Peyer's patch (tissue), 4 donors: Measurements from ENCODE around the gene COX6A2. TPM values are rescaled to one million over a fixed set of nuclear protein-coding genes. Genes with fewer than 3 reads are reported as not detected.

ENCODE experiments used
- DNase-seq, 3 donors: peaks; one replicate each; pipeline ENCODE4 v3.0.0-alpha.2; 2017 to 2019
- H3K27ac ChIP-seq, 4 donors: fragments of 200-600 bp; sonication (generic); one replicate each; pipeline ENCODE4 v1.5.1; 2016 to 2019
- H3K27me3 ChIP-seq, 2 donors: fragments of 200-600 bp; sonication (generic); one replicate each; pipeline ENCODE4 v1.5.1; 2019
- H3K36me3 ChIP-seq, 3 donors: fragments of 200-600 bp; sonication (generic); one replicate each; pipeline ENCODE4 v1.5.1; 2016 to 2019
- H3K4me1 ChIP-seq, 4 donors: fragments of 200-600 bp; sonication (generic); one replicate each; pipeline ENCODE4 v1.5.1; 2016 to 2019
- H3K4me3 ChIP-seq, 4 donors: fragments of 200-600 bp; sonication (generic); 1 replicate in 3 of 4; 2 replicates in 1 of 4; pipeline ENCODE4 v1.5.1; 2016 to 2019; ENCODE audit warnings: mild to moderate bottlenecking in 1 of 4
- H3K9me3 ChIP-seq, 4 donors: fragments of 200-600 bp; sonication (generic); one replicate each; pipeline ENCODE4 v1.5.1; 2016 to 2019; ENCODE audit warnings: mild to moderate bottlenecking in 1 of 4
- CTCF ChIP-seq, 6 experiments: fragments of 450-650 bp in 4 of 6; fragments of 200-600 bp in 2 of 6; sonication (generic) in 1 of 6; IDR thresholded peaks; one replicate each; pipeline ENCODE4 v1.5.1; 2017 to 2019; ENCODE audit warnings: antibody characterized with exemption in 6 of 6, mild to moderate bottlenecking in 3 of 6, moderate library complexity in 1 of 6
- POLR2A ChIP-seq, 2 donors: fragments of 450-650 bp; IDR thresholded peaks; one replicate each; pipeline ENCODE4 v1.5.1; 2017; ENCODE audit warnings: antibody characterized with exemption in 2 of 2, mild to moderate bottlenecking in 2 of 2, moderate library complexity in 2 of 2
- total RNA-seq, 4 donors: library from RNA; depleted of rRNA; stranded (reverse); fragments of >200 nt; gene quantifications; one replicate each; pipeline ENCODE4 v1.1.0, GENCODE V29; 2016

Gene COX6A2
- total RNA-seq, 4 donors from 2014 or later: not detected

GRCh38 chr16:31474773-31475738, 46.9 kb upstream of the COX6A2 start:
- Histone ChIP-seq H3K4me1 (peaks cover 0 to 69% (median 13%) of the 10 kb centered on the region in 4 donors), H3K27me3 (no peaks in the 10 kb centered on the region), H3K36me3 (peaks cover 0 to 4% (median 0%) of the 10 kb centered on the region in 3 donors), H3K27ac (no peak overlapping the region), H3K4me3 (no peak overlapping the region), H3K9me3 (no peaks in the 10 kb centered on the region)
- no peak for DNase-seq
- no peak for TF ChIP-seq POLR2A (IDR thresholded peaks at IDR 0.05)
- TF ChIP-seq CTCF (IDR thresholded peaks at IDR 0.05): no peak

DNA sequence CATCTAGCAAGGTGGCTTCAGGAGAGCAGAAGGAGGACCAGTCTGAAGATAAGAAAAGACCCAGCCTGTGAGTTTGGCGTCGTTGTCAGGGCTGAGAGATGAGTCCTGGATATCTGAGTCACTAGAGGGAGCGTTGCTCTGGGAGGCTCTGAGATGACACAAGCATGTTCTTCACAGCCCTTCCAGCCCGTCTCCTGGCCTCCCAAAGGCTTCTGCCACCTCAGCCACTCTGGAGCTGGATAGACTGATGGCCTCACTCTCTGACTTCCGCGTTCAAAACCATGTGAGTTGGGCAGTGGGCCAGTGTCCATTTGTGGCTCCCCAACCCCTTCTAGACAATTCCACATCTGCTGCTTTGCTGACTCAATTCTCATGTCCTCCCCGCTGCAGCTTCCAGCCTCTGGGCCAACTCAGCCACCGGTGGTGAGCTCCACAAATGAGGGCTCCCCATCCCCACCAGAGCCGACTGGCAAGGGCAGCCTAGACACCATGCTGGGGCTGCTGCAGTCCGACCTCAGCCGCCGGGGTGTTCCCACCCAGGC, 46.1 kb upstream of the COX6A2 start:
- Histone ChIP-seq H3K27ac (no peak overlapping the region), H3K4me1 (peaks cover 0 to 62% (median 13%) of the 10 kb centered on the region in 4 donors), H3K36me3 (peaks cover 0 to 4% (median 0%) of the 10 kb centered on the region in 3 donors), H3K4me3 (no peak overlapping the region), H3K27me3 (no peaks in the 10 kb centered on the region), H3K9me3 (no peaks in the 10 kb centered on the region)
- no peak for DNase-seq
- no peak for TF ChIP-seq POLR2A (IDR thresholded peaks at IDR 0.05)

- H3K36me3 ChIP-seq: peaks cover 0 to 4% (median 0%) of the 10 kb centered on the region in 3 donors
- no peak for TF ChIP-seq CTCF (IDR thresholded peaks at IDR 0.05)
- TF ChIP-seq POLR2A (IDR thresholded peaks at IDR 0.05): no peak
- H3K4me1 ChIP-seq: peaks cover 0 to 56% (median 13%) of the 10 kb centered on the region in 4 donors
- H3K27ac ChIP-seq: peak overlapping the region in 2 of 4 donors; percentile 83 to 89
- H3K9me3 ChIP-seq: no peaks in the 10 kb centered on the region
- DNase-seq: no peak
- H3K27me3 ChIP-seq: no peaks in the 10 kb centered on the region
- H3K4me3 ChIP-seq: peak overlapping the region in 1 of 4 donors; percentile 66
Measured at GRCh38 chr16:31473264-31473984, 45.3 kb upstream of the COX6A2 start.

GRCh38 chr16:31472709-31473203, 44.6 kb upstream of the COX6A2 start:
- H3K27ac ChIP-seq: peak overlapping the region; percentile 50 to 89 (median 77)
- peak overlapping the region; percentile 37 to 66 (median 52) for H3K4me3 ChIP-seq
- peaks cover 0 to 51% (median 13%) of the 10 kb centered on the region in 4 donors for H3K4me1 ChIP-seq
- peak; percentile 41 to 88 (median 86) for DNase-seq
- peaks cover 0 to 4% (median 0%) of the 10 kb centered on the region in 3 donors for H3K36me3 ChIP-seq
- TF ChIP-seq CTCF (IDR thresholded peaks at IDR 0.05): peak in 5 of 6 experiments; percentile 26 to 67 (median 62)
- TF ChIP-seq POLR2A (IDR thresholded peaks at IDR 0.05): no peak
- H3K9me3 ChIP-seq: no peaks in the 10 kb centered on the region
- no peaks in the 10 kb centered on the region for H3K27me3 ChIP-seq

- DNase-seq: peak in 2 of 3 donors; percentile 61 to 62
Measured at GRCh38 chr16:31471875-31472708, 43.9 kb upstream of the COX6A2 start, which contains the start of gene TGFB1I1. TGFB1I1 (plus strand) TSS chr16:31472152; CDS start chr16:31472189, 37 bp downstream.

More at GRCh38 chr16:31471875-31472708, 43.9 kb upstream of the COX6A2 start, which contains the start of gene TGFB1I1:
- Histone ChIP-seq H3K36me3 (peaks cover 0 to 4% (median 0%) of the 10 kb centered on the region in 3 donors), H3K4me1 (peaks cover 0 to 46% (median 14%) of the 10 kb centered on the region in 4 donors), H3K27me3 (no peaks in the 10 kb centered on the region), H3K9me3 (no peaks in the 10 kb centered on the region), H3K27ac (peak within 1 kb of the TSS; percentile 50 to 89 (median 77)), H3K4me3 (peak within 1 kb of the TSS; percentile 37 to 66 (median 52))
- no peak for TF ChIP-seq POLR2A (IDR thresholded peaks at IDR 0.05)
- TF ChIP-seq CTCF (IDR thresholded peaks at IDR 0.05): no peak
